Measurements from ENCODE around the gene IZUMO1R. TPM values are rescaled to one million over a fixed set of nuclear protein-coding genes. Genes with fewer than 3 reads are reported as not detected.

IZUMO1R gene
- total RNA-seq (ENCODE audit: low replicate concordance): not detected in 2 replicates

DNA sequence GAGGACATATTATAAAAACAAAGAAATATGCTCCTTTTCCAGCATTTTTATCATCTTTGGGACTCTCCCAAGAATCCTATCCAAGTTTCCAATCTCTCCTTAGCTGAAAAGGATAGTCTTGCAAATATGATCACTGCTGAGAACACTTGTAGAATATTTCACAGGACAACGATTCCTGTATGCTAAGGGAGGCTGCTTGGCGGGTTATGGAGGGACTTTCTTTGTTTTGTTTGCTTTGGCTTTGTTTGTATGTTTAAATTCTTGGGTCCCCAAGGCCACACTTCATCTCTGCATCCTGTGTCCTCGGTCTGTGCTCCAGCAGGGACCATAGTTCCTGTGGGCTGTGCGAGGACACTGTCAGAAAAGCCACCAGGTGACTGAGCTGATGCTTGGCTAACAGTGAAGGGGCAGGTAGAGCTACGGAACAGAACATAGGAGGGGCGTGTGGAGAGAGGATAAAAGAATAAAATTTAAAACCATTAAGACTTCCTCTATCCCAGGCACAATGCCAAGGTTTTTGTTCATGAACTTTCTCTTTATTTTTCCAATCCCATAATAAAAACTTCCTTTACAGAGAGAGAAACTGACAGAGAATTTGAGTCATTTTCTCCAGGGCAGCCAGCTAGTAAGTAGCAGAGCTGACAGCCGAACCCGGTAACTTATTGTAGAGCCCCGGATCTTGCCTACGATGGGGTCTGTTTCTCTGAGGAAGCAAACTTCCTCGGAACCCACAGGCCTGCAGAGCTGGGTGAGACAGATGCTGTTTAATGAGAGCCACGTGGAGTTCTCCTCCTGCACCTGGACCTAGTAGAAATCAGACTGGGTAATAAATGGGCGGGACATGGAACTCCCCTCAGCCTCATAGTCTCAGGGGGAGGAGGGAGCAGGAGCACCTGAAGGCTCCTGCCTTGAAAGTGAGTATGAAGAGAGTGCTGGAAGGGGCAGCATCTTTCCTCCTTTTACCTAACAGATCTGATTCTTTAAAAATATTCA, at the start of gene IZUMO1R:
TSS of gene IZUMO1R (plus strand) at position 615 of the 993 bp plus-strand sequence. CDS start 1,057 bp downstream, outside the sequence.
- Mint-ChIP-seq H3K4me1 (peaks cover 4% of the 10 kb centered on the region), H3K27me3 (ENCODE audit: insufficient read depth, low read depth) (peaks cover 5% of the 10 kb centered on the region), H3K9me3 (no peaks in the 10 kb centered on the region), H3K36me3 (no peaks in the 10 kb centered on the region), H3K4me3 (no peak within 1 kb of the TSS), H3K27ac (no peak within 1 kb of the TSS)
- Histone ChIP-seq H3K27ac (no peak within 1 kb of the TSS), H3K4me2 (no peak within 1 kb of the TSS), H3K36me3 (no peaks in the 10 kb centered on the region), H3K4me1 (peaks cover 4% of the 10 kb centered on the region), H2AFZ (replicated peaks) (no peak within 1 kb of the TSS), H3K9ac (no peak within 1 kb of the TSS), H3K79me2 (ENCODE audit: low read depth) (no peaks in the 10 kb centered on the region), H3K4me3 (no peak within 1 kb of the TSS), H4K20me1 (ENCODE audit: low read depth) (no peaks in the 10 kb centered on the region), H3K9me3 (ENCODE audit: low read depth) (no peaks in the 10 kb centered on the region), H3F3A (ENCODE audit: low read depth) (no peaks in the 10 kb centered on the region), H3K27me3 (no peaks in the 10 kb centered on the region)
- DNase-seq (ENCODE audit: low spot score): no peak
- no peak for TF ChIP-seq EZH2phosphoT487 (IDR thresholded peaks at IDR 0.05)
- no peak for TF ChIP-seq CTCF (IDR thresholded peaks at IDR 0.05)
- TF ChIP-seq EZH2 (IDR thresholded peaks at IDR 0.05): no peak

DNA sequence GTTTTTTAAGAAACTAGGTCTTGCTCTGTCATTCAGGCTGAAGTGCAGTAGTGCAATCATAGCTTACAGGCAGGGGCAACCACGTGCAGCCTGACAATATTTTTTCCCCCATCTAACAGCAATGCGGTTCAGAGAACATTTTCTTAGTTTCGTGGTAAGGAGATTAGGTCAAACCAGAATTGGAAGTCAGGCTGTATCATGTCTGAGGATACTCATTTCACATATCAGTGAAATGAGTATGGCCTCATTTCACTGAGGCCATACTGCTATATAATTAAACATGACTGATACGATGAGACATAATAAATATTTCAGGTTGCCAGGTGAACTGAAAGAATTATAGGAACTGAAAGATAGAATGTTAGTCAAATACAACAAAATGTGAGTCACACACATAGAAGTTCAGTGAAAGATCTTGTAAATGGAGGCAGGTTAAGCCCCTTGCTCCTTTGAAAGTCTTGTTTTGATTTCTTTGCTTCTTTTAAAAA, 32.5 kb upstream of the IZUMO1R start:
- Mint-ChIP-seq H3K9me3 (no peaks in the 10 kb centered on the region), H3K36me3 (no peaks in the 10 kb centered on the region), H3K27ac (no peak overlapping the region), H3K4me3 (no peak overlapping the region), H3K27me3 (ENCODE audit: insufficient read depth, low read depth) (peaks cover 2% of the 10 kb centered on the region), H3K4me1 (no peaks in the 10 kb centered on the region)
- no peak for DNase-seq (ENCODE audit: low spot score)
- Histone ChIP-seq H3K9ac (no peak overlapping the region), H3K9me3 (ENCODE audit: low read depth) (no peaks in the 10 kb centered on the region), H3K27me3 (no peaks in the 10 kb centered on the region), H3K27ac (no peak overlapping the region), H3K4me1 (no peaks in the 10 kb centered on the region), H3K4me2 (no peak overlapping the region), H3K4me3 (no peak overlapping the region), H3F3A (ENCODE audit: low read depth) (no peaks in the 10 kb centered on the region), H2AFZ (replicated peaks) (no peak overlapping the region), H4K20me1 (ENCODE audit: low read depth) (no peaks in the 10 kb centered on the region), H3K79me2 (ENCODE audit: low read depth) (no peaks in the 10 kb centered on the region), H3K36me3 (no peaks in the 10 kb centered on the region)
- TF ChIP-seq EZH2 (IDR thresholded peaks at IDR 0.05): no peak
- no peak for TF ChIP-seq EZH2phosphoT487 (IDR thresholded peaks at IDR 0.05)
- TF ChIP-seq CTCF (IDR thresholded peaks at IDR 0.05): no peak

GRCh38 chr11:94272738-94273313, 31.6 kb upstream of the IZUMO1R start:
- Mint-ChIP-seq H3K4me1 (no peaks in the 10 kb centered on the region), H3K36me3 (no peaks in the 10 kb centered on the region), H3K27ac (no peak overlapping the region), H3K4me3 (no peak overlapping the region), H3K27me3 (ENCODE audit: insufficient read depth, low read depth) (peaks cover 2% of the 10 kb centered on the region), H3K9me3 (no peaks in the 10 kb centered on the region)
- Histone ChIP-seq H3K79me2 (ENCODE audit: low read depth) (no peaks in the 10 kb centered on the region), H3K36me3 (no peaks in the 10 kb centered on the region), H3K4me2 (no peak overlapping the region), H3K27ac (no peak overlapping the region), H4K20me1 (ENCODE audit: low read depth) (no peaks in the 10 kb centered on the region), H3F3A (ENCODE audit: low read depth) (no peaks in the 10 kb centered on the region), H3K4me1 (no peaks in the 10 kb centered on the region), H3K9me3 (ENCODE audit: low read depth) (no peaks in the 10 kb centered on the region), H3K27me3 (no peaks in the 10 kb centered on the region), H2AFZ (replicated peaks) (no peak overlapping the region), H3K4me3 (no peak overlapping the region), H3K9ac (no peak overlapping the region)
- DNase-seq (ENCODE audit: low spot score): no peak
- TF ChIP-seq CTCF (IDR thresholded peaks at IDR 0.05) (no peak), EZH2 (IDR thresholded peaks at IDR 0.05) (no peak), EZH2phosphoT487 (IDR thresholded peaks at IDR 0.05) (no peak)
